Measurements from ENCODE around the gene RNF148.

DNA sequence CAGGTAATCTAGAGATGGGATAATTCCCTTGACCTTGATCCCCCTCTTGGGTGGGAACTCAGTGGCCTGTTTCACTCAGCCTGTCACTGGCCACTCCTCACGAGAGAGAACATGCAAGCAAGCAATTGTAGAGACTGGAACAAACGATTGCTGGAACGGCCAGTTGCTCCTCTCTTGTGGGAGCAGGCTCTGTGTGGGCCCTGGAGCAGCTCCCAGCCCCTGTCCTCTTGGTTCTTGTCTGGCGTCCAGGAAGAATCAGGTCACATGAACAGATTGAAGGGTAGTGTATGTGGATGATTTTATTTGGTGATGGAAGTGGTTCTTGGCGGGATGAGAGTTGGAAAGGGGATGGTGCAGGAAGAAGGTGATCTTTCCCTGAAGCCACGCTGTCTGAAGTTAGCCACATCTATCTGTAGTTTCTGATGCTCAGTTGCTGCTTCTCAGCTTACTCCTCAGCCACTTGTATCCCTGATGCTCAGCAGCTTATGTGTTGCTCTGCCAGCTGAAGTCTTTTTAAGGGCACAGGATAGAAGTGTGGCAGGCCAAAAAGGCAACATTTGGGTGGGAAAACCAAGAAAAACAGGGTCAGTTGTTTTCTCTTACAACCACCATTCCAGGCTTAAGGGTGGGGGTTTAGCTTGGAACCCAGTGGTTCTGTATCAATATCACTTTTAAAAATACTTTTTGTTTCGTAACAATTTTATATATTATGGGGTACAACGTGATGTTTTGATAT lies 19.7 kb downstream of the RNF148 start:
- TF ChIP-seq, protein P1, sequence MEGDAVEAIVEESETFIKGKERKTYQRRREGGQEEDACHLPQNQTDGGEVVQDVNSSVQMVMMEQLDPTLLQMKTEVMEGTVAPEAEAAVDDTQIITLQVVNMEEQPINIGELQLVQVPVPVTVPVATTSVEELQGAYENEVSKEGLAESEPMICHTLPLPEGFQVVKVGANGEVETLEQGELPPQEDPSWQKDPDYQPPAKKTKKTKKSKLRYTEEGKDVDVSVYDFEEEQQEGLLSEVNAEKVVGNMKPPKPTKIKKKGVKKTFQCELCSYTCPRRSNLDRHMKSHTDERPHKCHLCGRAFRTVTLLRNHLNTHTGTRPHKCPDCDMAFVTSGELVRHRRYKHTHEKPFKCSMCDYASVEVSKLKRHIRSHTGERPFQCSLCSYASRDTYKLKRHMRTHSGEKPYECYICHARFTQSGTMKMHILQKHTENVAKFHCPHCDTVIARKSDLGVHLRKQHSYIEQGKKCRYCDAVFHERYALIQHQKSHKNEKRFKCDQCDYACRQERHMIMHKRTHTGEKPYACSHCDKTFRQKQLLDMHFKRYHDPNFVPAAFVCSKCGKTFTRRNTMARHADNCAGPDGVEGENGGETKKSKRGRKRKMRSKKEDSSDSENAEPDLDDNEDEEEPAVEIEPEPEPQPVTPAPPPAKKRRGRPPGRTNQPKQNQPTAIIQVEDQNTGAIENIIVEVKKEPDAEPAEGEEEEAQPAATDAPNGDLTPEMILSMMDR (IDR thresholded peaks at IDR 0.05; ENCODE audit: low read depth, low read length, missing input control), result no peak
- TF ChIP-seq, protein P2, sequence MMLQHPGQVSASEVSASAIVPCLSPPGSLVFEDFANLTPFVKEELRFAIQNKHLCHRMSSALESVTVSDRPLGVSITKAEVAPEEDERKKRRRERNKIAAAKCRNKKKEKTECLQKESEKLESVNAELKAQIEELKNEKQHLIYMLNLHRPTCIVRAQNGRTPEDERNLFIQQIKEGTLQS (IDR thresholded peaks at IDR 0.05), result no peak
- TF ChIP-seq JUND (IDR thresholded peaks at IDR 0.05) (no peak), TAF1 (conservative IDR thresholded peaks at IDR 0.05) (no peak), YY1 (IDR thresholded peaks at IDR 0.05) (no peak), EGR1 (IDR thresholded peaks at IDR 0.05; ENCODE audit: low read depth in 2 of 2) (no peak), NR2F2 (IDR thresholded peaks at IDR 0.05) (no peak)
- TF ChIP-seq, protein P3, sequence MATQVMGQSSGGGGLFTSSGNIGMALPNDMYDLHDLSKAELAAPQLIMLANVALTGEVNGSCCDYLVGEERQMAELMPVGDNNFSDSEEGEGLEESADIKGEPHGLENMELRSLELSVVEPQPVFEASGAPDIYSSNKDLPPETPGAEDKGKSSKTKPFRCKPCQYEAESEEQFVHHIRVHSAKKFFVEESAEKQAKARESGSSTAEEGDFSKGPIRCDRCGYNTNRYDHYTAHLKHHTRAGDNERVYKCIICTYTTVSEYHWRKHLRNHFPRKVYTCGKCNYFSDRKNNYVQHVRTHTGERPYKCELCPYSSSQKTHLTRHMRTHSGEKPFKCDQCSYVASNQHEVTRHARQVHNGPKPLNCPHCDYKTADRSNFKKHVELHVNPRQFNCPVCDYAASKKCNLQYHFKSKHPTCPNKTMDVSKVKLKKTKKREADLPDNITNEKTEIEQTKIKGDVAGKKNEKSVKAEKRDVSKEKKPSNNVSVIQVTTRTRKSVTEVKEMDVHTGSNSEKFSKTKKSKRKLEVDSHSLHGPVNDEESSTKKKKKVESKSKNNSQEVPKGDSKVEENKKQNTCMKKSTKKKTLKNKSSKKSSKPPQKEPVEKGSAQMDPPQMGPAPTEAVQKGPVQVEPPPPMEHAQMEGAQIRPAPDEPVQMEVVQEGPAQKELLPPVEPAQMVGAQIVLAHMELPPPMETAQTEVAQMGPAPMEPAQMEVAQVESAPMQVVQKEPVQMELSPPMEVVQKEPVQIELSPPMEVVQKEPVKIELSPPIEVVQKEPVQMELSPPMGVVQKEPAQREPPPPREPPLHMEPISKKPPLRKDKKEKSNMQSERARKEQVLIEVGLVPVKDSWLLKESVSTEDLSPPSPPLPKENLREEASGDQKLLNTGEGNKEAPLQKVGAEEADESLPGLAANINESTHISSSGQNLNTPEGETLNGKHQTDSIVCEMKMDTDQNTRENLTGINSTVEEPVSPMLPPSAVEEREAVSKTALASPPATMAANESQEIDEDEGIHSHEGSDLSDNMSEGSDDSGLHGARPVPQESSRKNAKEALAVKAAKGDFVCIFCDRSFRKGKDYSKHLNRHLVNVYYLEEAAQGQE (IDR thresholded peaks at IDR 0.05), result no peak

Measured in liver (tissue), 3 donors.